Stimulated activated CD8-positive, alpha-beta memory T cell treated with anti-CD3 and anti-CD28 coated beads, Interleukin-15, amount 100 ng/mL, for 1 hour (primary cell): ENCODE measurements around the gene FHL1.
"Not testable (repeated sequence)": the region's sequence is repeated elsewhere in the genome, so short reads cannot be mapped to it uniquely, and the experiment has no call there.

Experiments
- DNase-seq: peaks from one replicate; pipeline ENCODE4 v3.0.0-alpha.2; 2020; ENCODE audit warnings: low read depth

FHL1 gene

DNA sequence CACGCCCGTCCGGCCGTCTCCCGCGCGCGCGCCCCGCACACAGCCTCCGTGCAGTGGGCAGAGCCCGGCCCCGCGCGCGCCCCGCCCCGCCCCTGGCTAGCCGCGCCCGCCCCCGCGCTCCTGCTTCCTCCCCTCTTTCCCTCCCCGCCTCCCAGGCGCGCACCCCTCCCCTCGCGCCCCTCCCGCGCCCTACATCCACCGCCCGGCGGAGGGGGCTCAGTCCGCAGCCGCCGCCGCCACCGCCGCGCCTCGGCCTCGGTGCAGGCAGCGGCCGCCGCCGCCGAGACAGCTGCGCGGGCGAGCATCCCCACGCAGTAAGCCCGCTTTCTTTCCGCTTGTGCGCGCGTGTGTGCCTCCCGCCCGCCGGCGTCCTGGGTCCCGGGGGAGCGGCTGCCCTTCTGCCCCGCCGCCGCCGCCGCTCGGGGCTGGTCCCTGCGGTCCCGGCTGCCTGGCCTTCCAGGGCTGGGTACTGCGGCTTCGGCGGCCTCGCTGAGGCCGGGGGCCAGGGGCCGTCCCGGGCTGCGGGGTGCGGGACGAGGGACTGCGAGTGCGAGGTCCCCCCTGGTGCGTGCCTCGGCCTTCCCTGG is at the start of gene FHL1:
TSS of gene FHL1 (plus strand) at position 219 of the 587 bp plus-strand sequence.
- DNase-seq, result no peak

DNA sequence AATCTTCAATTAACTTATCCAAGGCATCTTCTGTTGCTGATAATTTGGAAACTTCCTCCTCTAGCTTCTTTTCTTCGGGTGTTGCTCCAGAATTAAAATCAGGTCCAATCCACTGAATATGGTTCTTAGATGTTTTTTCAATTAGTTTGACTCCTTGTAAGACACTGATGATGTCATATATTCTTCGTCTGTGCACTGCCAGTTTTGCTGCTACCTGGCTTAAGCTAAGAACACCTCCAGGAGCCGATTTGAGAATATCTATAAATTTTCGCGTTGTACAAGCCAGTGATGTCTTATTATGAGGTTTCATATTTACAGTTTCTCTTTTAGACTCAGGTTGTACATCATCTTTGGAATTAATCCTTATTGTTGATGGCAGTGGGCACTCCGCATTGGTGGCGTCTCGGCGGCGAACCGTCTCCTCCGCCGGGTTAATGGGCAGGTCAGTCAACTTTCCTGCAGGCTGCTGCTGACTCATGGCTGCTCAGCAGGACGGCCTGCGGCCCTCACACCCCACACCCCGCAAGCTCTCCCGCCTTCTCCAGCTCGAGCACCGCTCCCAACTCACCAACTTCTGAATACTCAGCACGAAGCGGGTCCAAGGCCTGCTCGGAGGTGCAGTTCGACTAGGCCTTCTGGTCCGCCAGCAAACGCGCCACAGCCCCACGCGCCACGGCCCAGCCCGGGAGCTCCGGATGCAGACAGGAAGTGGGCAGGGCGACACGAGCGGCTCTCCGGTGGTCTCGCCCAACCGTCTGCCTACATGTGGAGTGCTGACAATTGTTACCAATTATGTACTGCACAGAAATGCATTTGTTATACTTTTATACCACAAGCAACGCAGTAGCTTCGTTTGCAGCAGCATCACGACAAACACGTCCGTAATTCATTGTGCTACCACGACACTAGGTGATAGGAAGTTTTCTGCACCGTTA is 49.2 kb upstream of the FHL1 start:
- DNase-seq, result no peak

DNA sequence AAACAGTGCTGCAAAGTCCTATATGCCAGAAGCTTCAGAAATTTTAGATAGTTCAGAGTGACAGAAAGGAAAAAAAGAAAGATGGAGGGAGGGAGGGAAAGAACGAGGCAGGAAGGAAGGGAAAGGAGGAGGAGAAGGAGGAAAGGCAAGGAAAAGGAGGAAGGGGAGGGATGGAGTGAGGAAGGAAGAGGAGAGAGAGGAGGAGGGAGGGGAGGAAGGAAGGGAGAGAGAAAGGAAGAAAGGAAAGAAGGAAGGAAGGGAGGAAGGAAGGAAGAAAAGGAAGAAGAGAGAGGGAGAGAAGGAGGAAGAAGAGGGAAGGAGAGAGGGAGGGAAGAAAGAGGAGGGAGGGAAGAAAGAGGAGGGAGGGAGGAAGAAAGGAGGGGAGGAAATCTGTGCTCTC is 42.4 kb upstream of the FHL1 start:
- DNase-seq, result no peak

DNA sequence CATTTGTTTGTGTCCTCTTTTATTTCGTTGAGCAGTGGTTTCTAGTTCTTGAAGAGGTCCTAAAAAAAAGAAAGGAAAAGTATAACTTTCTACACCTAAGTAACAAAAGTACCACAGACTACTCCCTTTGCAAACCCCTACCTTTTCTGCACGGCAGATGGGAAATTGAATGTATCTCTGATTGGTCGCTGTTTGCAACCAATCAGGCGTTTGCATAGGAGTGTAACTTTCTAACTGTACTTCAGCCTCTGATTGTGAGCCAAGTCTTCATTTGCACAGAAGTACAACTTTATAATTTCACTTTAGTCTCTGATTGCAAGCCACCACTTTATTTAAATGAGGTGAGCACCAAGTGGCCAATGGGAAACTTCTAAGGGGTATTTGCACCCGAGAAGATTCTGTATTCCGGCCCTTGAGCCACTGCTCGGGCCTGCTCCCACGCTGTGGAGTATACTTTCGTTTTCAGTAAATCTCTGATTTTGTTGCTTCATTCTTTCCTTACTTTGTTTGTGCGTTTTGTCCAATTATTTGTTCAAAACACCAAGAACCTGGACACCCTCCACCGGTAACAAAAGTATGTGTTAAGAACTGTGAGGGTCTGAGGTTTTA is 40.3 kb upstream of the FHL1 start:
- no peak for DNase-seq

DNA sequence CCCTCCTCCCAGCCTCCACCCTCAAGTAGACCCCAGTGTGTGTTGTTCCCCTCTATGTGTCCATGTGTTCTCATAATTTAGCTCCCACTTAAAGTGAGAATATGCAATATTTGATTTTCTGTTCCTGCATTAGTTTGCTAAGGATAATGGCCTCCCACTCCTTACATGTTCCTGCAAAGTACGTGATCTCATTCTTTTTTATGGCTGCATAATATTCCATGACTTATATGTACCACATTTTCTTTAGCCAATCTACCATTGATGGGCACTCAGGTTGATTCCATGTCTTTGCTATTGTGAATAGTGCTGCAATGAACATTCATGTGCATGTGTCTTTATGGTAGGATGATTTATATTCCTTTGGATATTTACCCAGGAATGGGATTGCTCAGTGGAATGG is 38.4 kb upstream of the FHL1 start:
- DNase-seq, result not testable (repeated sequence)

DNA sequence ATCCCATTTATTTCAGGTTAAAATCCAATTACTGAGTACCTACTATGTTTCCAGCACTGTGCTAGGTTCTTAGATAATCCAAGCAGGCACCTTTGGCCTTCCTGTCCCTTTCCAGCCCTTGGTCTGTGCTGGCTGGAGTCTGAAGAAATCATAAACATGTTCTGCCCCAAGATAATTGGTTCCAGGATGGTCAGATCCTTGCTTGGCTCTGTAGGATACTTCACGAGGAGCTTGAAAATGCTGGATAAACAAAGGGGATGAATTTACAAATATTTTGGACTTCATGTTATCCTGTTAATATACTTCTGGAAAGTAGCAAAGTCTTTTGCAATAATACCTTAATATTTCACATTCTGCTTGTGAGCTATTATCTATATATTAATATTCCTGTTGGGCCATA is 35.0 kb upstream of the FHL1 start:
- DNase-seq, result no peak

DNA sequence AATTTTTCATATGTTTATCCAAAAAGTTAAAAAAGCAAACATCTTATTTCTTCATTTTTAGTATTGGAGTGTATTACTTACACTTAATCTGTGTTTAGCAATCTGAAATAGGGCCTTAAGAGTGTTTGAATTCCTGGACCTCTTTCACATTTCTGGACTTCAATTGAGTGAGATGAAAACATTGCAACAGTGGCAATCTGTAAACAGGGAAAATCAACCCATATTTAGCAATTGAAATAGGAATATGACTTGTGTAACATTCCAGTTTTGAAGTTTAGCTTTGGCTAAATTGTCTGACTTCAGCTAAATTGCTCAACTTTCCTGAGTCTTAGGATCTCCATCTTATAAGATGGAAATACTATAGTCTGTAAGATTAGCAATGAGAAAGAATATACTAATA is 34.6 kb upstream of the FHL1 start:
- DNase-seq, result no peak

DNA sequence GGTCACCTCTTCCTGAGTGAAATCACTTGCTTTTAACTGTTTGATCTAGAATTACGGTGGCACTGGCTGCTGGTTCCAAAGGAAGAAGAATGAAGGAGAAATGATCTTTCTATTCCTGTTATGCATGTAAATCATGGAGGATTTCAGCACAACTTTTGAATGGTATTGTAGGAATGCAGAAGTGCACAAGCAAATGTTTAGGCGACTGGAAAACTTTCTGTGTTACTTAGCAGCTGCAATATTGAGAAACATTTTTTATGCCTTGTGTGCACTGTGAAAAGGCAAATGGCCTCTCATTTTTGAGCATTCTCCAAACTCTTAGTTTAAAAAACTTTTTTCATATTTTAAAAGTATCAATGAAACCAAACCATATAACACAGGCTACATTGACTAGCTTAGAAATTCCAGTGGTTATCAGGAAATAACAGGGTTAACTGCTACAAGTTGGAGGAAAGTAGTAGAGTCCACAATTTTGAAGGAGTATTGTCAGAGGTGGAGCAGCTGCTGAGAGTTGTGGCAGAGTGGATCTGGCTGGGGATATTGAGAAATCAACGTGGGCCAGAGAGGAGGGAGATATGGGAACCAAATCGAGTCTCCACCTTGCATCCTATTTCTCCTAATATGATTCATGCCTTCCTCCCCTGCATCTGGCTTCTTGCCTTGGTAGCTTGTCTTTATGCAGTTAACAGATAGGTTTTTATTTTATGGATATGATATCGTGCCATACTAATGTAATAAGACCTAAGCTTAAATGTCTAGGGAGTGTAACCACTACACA is 32.0 kb upstream of the FHL1 start:
- no peak for DNase-seq

DNA sequence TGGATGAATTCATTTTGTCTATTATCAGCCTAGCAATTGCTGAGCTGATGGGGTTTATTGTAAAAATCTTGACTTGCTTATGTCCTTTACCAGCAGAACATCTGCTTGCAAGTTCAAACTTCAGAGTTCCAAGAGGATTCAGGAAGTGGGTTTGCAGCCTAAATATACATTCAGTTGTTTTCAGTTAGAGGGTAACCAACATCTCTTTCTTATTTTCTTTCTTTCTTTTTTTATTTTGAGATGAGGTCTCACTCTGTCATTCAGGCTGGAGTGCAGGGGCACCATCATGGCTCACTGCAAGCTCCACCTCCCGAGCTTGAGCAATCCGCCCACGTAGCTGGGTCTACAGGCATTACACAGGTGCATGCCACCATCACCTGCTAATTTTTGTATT is 31.4 kb upstream of the FHL1 start:
- no peak for DNase-seq

DNA sequence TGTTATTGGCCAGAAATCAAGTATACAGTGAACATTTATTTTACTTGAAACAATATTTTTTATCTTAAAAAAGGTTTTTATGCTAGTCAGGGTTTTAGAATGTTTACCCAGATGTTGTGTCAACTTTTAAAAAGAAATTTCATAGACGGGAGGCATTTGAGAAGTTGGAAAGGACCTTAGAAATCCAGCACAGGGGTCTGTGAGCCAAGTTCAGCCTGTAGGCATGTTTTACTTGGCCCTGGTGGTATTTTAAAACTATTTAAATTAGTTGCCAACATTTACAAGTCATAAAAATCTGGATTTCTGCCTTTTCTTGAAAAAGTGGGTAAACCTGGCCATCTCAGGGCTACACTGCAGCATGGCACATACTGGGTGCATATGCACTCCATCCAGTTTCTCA is 25.5 kb upstream of the FHL1 start:
- DNase-seq, result no peak

DNA sequence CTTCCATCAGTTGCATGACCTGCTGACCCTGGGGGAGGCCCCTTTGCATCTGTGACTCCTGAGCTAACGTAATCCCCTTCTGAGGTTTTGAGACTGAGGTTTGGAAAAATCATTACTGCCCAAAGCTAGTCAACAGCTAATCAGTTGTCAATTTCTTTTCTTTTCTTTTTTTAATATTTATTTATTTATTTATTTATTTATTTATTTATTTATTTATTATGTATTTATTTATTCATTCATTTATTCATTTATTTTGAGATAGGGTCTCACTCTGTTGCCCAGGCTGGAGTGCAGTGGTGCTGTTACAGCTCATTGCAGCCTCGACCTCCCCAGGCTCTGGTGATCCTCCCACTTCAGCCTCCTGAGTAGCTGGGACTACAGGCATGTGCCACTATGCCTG is 25.1 kb upstream of the FHL1 start:
- no peak for DNase-seq

DNA sequence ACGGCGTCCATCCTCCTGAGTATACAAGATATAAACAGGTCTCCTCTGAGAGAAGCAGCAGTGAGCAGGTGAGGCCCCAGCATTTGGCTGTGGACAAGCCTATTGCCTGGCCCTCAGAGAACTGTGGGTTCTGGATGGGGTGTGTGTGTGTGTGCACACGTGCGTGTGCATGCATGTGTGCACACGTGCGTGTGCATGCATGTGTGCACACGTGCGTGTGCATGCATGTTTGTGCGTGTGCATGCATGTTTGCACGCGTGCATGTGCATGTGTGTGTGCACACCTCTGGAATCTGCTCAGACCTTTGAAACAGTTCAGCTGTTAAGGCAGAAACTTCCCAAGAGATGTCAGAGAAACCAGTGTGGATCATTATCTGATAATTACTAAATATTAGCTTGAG is 22.2 kb upstream of the FHL1 start:
- no peak for DNase-seq

DNA sequence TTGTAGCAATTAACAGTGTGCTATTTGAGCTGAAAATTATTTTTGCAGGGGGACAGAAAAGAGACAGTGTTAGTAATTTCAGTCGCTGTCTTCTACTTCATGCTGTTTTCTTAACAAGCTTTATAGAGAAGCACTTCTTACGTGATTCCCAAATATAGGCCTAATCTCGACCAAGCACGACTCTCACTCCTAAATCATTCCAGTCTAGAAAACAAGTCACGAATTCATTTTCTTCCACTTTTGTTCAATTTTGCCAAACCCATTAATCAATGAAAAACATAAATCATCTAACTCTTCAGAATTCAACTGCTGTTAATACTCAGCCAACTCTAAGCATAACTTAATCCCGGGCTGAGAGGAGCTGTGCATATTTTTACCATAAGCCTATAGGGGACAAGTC is 21.0 kb upstream of the FHL1 start:
- DNase-seq, result no peak

DNA sequence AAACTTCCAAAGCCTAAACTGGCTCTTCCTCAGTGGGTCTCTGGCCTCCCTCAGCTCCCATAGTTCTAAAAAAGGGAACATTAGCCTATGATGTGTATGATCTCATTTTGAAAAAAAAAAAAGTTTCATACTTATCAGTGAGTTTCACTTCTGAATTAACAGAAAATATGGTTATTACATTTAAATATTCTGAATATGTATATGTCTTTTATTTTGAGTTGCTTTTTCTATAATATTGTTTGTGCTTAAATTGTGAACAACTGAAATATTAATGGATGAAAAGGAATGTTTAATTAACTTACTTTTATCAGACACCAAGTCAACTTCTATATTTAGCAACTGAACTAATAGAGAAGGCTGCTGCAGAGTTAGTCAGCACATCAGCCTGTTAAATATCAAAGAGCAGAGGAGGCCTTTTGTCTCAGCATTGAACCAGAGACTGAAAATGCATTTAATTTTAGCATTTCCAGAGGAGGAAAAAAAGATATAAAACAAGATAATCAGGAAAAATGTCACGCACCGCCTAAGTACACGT is 20.4 kb upstream of the FHL1 start:
- no peak for DNase-seq

DNA sequence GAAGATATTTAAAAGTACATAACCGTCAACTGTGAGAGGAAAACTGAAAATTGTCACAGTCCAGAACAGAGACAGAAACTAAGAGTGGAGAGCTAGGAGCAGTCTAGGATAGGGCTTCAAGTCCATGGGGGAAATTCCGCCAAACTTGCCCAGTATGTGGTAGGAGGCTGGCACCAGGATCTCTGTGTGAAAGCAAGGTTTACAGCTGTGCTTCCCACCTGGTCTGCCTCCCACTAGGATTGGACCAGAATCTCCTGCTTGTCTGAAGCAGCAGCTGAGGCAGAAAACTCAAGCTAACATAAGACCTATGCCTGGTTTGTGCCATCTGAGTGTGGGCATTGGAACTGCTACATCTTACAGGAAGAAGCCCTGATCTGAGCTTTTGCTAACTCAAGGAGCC is 18.6 kb upstream of the FHL1 start:
- no peak for DNase-seq

DNA sequence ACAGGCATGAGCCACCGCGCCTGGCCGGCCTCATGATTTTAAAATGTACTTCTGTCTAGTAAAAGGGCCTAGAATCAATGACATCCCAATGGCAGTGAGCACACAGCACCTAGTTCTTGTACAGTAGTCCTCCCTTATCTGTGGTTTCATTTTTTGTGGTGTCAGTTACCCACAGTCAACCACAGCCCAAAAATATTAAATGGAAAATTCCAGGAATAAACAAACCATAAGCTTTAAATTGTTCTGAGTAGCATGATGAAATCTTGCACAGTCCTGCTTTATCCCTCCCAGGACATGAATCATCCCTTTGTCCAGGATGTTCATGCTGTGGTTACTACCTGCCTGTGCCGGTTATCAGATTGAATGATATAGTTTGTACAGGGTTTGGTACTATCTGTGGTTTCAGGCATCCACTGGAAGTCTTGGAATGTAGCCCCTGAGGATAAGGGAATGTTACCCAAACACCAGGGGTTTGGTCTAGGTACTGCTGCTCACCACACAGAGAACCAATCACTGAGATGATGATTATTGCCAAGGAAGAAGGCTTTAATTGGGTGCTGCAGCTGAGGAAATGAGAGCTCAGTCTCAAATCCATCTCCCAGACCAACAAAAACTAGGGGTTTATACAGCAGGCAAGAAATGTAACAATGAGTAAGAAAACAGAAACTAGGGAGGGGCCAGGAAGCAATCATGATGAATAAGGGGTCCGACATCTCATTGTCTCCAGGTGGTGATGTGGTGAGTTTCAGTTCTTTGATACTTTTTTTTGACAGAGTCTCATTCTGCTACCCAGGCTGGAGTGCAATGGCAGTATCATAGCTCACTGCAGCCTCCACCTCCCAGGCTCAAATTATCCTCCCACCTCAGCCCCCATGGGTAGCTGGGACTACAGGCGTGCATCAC is 16.2 kb upstream of the FHL1 start:
- DNase-seq, result no peak

DNA sequence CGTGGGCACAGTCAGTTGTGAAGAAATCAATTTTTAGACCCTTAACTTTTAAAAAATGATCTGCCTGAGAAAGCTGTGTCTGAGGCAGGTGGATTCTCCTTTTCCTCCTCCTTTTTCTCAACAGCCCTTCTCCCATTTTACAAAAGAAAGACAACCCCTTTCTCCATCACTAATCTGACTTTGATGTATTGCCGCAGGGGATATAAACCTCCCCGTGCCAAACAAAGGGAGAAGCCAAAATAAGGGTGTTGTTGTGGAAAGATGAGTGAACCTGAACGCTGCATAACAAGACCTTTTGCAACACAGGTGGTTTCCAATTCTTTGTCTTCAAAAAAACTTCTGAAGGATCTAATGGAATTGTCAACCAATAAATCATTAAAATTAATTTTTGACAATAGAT is 8.4 kb upstream of the FHL1 start:
- no peak for DNase-seq

DNA sequence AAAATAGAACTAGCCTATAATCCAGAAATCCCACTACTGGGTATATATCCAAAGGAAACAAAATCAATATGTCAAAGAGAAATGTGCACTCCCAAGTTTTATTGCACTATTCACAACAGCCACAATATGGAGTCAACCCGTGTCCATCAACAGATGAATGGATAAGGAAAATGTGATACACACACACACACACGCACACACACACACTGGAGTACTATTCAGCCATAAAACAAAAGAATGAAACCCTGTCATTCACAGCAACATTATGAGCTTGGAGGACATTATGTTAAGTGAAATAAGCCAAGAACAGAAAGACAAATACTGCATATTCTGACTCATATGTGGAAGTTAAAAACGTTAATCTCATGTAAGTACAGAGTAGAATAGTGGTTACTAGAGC is 5.8 kb upstream of the FHL1 start:
- no peak for DNase-seq

DNA sequence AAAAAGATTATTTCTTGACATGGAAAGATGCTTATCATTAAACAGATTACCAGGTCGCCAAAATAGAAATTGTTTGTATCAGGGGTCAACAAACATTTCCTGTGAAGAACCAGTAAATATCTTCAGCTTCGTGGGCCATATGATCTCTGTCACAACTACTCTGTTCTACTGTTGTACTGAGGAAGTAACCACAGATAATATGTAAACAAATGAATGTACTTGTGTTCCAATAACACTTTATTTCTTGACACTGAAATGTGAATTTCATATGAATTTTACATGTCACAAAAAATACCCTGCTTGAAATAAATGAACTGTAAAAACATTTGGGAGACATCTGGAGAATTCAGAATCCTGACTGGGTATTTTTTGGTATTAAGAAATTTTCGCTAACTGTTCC is 4.7 kb upstream of the FHL1 start:
- DNase-seq, result no peak

DNA sequence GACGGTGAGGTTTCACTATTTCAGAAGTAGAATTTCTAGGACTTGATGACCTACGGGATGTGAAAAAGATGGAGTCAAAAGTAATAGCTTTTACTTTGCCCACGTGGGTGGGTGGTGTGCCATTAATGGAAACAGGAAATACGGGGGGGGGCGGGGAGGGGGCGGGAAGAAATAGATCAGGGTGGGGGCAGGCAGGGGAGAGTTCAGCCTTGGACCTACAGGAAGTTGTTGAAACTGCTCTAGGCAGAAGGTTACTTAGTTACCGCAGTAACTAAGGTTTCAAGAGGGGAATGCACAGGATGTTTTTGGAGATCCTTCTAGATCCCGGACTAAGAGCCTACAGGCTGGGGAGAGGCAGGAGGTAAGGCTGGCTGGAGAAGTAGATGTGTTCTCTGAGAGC is 3.6 kb upstream of the FHL1 start:
- DNase-seq, result no peak

DNA sequence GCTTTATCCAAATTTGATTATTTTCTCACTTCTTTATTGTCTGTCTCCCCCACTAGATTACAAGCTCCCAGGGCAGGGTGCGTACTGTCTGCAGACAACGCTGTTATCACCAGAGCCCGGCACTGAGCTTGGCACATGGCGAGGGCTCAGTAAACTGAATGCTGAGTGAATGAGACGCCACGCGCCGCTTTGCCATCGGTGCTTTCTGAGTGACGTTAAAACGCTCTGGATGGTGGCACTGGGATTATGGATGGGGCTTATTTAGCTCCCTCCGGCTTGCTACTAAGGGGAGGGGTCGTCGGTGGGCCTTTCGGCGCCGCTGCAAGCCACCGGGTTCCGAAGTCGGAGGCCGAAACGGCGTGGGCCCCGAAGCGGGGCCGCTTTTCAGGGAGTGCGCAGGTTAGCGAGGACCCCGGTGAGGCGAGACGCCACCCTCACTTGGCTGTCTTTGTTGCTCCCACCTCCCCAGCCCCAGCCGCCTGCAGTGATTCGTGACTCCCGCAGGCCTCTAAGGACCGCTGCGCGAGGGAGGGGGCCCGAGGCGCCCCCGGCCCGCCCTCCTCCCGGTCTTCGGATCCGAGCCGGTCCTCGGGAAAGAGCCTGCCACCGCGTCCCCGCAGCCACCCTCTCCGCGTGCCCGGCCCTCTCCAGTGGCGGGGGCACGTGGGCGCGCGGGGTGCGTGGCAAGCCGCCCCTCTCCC is 569 bp upstream of the FHL1 start:
- DNase-seq, result no peak
